GM23338 (cell line): Measurements from ENCODE around the gene MMS19.

ENCODE experiments used
- CREB1 ChIP-seq: fragments of 250-450 bp; sonication (Bioruptor Pico); IDR thresholded peaks from 2 replicates; pipeline ENCODE4 v1.5.0; 2020; ENCODE audit warnings: low read depth, mild to moderate bottlenecking, moderate library complexity
- EZH2 ChIP-seq: fragments of 200-600 bp; sonication (generic); IDR thresholded peaks from one replicate; pipeline ENCODE4 v1.8.0; 2017; ENCODE audit warnings: antibody characterized with exemption, mild to moderate bottlenecking, low read depth; ENCODE audit not compliant: unreplicated experiment
- EZH2phosphoT487 ChIP-seq: fragments of 200-600 bp; sonication (generic); IDR thresholded peaks from one replicate; pipeline ENCODE4 v1.8.1; 2018; ENCODE audit warnings: antibody characterized with exemption; ENCODE audit not compliant: unreplicated experiment
- JUNB ChIP-seq: IDR thresholded peaks from one replicate; pipeline ENCODE4 v1.6.1; 2016; ENCODE audit warnings: antibody characterized with exemption; ENCODE audit not compliant: unreplicated experiment
- NANOG ChIP-seq: IDR thresholded peaks from 2 replicates; pipeline ENCODE4 v1.6.1; 2016; ENCODE audit warnings: antibody characterized with exemption, borderline replicate concordance
- POLR2AphosphoS5 ChIP-seq: IDR thresholded peaks from 2 replicates; pipeline ENCODE4 v1.6.1; 2016; ENCODE audit warnings: antibody characterized with exemption, low read depth
- STAT1 ChIP-seq: IDR thresholded peaks from one replicate; pipeline ENCODE4 v1.6.1; 2016; ENCODE audit warnings: antibody characterized with exemption; ENCODE audit not compliant: unreplicated experiment
- ZNF114 ChIP-seq: fragments of 250-450 bp; sonication (Bioruptor Pico); IDR thresholded peaks from 2 replicates; pipeline ENCODE4 v1.5.0; 2020; ENCODE audit warnings: mild to moderate bottlenecking, moderate library complexity
- ZNF331 ChIP-seq: fragments of 250-450 bp; sonication (Bioruptor Pico); IDR thresholded peaks from 2 replicates; pipeline ENCODE4 v1.5.0; 2020; ENCODE audit warnings: low read depth, mild to moderate bottlenecking, moderate library complexity
- TF ChIP-seq, protein P1 (sequence below), 2 experiments: fragments of 200-600 bp in 1 of 2; sonication (generic) in 1 of 2; conservative IDR thresholded peaks; 2 replicates each; pipeline versions ENCODE4 v1.5.1 to v1.6.1; 2016 to 2017; ENCODE audit warnings: antibody characterized with exemption in 2 of 2, low read depth in 2 of 2, mild to moderate bottlenecking in 2 of 2, moderate library complexity in 1 of 2
- TF ChIP-seq, protein P2 (sequence below): IDR thresholded peaks from one replicate; pipeline ENCODE4 v1.6.1; 2018; ENCODE audit warnings: antibody characterized with exemption; ENCODE audit not compliant: unreplicated experiment
- TF ChIP-seq, protein P3 (sequence below): IDR thresholded peaks from 2 replicates; pipeline ENCODE4 v1.6.1; 2016; ENCODE audit warnings: antibody characterized with exemption
- TF ChIP-seq, protein P4 (sequence below): fragments of 250-450 bp; sonication (Bioruptor Pico); IDR thresholded peaks from 2 replicates; pipeline ENCODE4 v1.5.0; 2020; ENCODE audit warnings: mild to moderate bottlenecking, moderate library complexity

DNA sequence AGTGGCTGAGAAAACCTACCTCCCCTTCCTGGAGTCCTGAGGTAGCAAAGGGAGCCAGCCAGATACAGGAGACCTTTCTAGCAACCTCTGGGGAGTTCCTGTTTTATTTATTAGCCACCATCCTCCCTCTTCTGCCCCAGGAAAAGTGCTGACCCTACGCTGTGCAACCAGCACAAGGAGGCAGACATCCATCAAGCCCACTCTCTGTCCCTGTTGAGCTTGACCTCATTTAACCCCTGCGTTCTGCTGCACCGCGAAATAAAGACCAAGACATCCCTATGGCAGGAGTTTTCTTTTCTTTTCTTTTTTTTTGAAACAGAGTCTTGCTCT is 49.0 kb upstream of the MMS19 start:
- TF ChIP-seq, protein P1, sequence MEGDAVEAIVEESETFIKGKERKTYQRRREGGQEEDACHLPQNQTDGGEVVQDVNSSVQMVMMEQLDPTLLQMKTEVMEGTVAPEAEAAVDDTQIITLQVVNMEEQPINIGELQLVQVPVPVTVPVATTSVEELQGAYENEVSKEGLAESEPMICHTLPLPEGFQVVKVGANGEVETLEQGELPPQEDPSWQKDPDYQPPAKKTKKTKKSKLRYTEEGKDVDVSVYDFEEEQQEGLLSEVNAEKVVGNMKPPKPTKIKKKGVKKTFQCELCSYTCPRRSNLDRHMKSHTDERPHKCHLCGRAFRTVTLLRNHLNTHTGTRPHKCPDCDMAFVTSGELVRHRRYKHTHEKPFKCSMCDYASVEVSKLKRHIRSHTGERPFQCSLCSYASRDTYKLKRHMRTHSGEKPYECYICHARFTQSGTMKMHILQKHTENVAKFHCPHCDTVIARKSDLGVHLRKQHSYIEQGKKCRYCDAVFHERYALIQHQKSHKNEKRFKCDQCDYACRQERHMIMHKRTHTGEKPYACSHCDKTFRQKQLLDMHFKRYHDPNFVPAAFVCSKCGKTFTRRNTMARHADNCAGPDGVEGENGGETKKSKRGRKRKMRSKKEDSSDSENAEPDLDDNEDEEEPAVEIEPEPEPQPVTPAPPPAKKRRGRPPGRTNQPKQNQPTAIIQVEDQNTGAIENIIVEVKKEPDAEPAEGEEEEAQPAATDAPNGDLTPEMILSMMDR (conservative IDR thresholded peaks at IDR 0.05; ENCODE audit: low read depth in 2 of 2), result no peak
- TF ChIP-seq, protein P2, sequence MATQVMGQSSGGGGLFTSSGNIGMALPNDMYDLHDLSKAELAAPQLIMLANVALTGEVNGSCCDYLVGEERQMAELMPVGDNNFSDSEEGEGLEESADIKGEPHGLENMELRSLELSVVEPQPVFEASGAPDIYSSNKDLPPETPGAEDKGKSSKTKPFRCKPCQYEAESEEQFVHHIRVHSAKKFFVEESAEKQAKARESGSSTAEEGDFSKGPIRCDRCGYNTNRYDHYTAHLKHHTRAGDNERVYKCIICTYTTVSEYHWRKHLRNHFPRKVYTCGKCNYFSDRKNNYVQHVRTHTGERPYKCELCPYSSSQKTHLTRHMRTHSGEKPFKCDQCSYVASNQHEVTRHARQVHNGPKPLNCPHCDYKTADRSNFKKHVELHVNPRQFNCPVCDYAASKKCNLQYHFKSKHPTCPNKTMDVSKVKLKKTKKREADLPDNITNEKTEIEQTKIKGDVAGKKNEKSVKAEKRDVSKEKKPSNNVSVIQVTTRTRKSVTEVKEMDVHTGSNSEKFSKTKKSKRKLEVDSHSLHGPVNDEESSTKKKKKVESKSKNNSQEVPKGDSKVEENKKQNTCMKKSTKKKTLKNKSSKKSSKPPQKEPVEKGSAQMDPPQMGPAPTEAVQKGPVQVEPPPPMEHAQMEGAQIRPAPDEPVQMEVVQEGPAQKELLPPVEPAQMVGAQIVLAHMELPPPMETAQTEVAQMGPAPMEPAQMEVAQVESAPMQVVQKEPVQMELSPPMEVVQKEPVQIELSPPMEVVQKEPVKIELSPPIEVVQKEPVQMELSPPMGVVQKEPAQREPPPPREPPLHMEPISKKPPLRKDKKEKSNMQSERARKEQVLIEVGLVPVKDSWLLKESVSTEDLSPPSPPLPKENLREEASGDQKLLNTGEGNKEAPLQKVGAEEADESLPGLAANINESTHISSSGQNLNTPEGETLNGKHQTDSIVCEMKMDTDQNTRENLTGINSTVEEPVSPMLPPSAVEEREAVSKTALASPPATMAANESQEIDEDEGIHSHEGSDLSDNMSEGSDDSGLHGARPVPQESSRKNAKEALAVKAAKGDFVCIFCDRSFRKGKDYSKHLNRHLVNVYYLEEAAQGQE, result no peak
- TF ChIP-seq, protein P3, sequence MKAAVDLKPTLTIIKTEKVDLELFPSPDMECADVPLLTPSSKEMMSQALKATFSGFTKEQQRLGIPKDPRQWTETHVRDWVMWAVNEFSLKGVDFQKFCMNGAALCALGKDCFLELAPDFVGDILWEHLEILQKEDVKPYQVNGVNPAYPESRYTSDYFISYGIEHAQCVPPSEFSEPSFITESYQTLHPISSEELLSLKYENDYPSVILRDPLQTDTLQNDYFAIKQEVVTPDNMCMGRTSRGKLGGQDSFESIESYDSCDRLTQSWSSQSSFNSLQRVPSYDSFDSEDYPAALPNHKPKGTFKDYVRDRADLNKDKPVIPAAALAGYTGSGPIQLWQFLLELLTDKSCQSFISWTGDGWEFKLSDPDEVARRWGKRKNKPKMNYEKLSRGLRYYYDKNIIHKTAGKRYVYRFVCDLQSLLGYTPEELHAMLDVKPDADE, result no peak
- no peak for TF ChIP-seq EZH2
- no peak for TF ChIP-seq POLR2AphosphoS5
- no peak for TF ChIP-seq EZH2phosphoT487
- no peak for TF ChIP-seq JUNB
- no peak for TF ChIP-seq ZNF331 (CRISPR knock-in tag)
- no peak for TF ChIP-seq STAT1
- TF ChIP-seq ZNF114, result no peak
- TF ChIP-seq CREB1 (CRISPR knock-in tag), result no peak
- no peak for TF ChIP-seq NANOG
- TF ChIP-seq, protein P4, sequence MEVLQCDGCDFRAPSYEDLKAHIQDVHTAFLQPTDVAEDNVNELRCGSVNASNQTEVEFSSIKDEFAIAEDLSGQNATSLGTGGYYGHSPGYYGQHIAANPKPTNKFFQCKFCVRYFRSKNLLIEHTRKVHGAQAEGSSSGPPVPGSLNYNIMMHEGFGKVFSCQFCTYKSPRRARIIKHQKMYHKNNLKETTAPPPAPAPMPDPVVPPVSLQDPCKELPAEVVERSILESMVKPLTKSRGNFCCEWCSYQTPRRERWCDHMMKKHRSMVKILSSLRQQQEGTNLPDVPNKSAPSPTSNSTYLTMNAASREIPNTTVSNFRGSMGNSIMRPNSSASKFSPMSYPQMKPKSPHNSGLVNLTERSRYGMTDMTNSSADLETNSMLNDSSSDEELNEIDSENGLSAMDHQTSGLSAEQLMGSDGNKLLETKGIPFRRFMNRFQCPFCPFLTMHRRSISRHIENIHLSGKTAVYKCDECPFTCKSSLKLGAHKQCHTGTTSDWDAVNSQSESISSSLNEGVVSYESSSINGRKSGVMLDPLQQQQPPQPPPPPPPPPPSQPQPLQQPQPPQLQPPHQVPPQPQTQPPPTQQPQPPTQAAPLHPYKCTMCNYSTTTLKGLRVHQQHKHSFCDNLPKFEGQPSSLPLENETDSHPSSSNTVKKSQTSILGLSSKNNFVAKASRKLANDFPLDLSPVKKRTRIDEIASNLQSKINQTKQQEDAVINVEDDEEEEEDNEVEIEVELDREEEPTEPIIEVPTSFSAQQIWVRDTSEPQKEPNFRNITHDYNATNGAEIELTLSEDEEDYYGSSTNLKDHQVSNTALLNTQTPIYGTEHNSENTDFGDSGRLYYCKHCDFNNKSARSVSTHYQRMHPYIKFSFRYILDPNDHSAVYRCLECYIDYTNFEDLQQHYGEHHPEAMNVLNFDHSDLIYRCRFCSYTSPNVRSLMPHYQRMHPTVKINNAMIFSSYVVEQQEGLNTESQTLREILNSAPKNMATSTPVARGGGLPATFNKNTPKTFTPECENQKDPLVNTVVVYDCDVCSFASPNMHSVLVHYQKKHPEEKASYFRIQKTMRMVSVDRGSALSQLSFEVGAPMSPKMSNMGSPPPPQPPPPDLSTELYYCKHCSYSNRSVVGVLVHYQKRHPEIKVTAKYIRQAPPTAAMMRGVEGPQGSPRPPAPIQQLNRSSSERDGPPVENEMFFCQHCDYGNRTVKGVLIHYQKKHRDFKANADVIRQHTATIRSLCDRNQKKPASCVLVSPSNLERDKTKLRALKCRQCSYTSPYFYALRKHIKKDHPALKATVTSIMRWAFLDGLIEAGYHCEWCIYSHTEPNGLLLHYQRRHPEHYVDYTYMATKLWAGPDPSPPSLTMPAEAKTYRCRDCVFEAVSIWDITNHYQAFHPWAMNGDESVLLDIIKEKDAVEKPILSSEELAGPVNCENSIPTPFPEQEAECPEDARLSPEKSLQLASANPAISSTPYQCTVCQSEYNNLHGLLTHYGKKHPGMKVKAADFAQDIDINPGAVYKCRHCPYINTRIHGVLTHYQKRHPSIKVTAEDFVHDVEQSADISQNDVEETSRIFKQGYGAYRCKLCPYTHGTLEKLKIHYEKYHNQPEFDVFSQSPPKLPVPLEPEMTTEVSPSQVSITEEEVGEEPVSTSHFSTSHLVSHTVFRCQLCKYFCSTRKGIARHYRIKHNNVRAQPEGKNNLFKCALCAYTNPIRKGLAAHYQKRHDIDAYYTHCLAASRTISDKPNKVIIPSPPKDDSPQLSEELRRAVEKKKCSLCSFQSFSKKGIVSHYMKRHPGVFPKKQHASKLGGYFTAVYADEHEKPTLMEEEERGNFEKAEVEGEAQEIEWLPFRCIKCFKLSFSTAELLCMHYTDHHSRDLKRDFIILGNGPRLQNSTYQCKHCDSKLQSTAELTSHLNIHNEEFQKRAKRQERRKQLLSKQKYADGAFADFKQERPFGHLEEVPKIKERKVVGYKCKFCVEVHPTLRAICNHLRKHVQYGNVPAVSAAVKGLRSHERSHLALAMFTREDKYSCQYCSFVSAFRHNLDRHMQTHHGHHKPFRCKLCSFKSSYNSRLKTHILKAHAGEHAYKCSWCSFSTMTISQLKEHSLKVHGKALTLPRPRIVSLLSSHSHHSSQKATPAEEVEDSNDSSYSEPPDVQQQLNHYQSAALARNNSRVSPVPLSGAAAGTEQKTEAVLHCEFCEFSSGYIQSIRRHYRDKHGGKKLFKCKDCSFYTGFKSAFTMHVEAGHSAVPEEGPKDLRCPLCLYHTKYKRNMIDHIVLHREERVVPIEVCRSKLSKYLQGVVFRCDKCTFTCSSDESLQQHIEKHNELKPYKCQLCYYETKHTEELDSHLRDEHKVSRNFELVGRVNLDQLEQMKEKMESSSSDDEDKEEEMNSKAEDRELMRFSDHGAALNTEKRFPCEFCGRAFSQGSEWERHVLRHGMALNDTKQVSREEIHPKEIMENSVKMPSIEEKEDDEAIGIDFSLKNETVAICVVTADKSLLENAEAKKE (CRISPR knock-in tag), result no peak
